GM18499 (cell line): ENCODE results near the gene PRTG.
"Not testable (repeated sequence)": the region's sequence is repeated elsewhere in the genome, so short reads cannot be mapped to it uniquely, and the experiment has no call there.

ENCODE experiments used
- ATAC-seq: cut with Tn5 transposase; IDR thresholded peaks from one replicate; pipeline ENCODE4 v1.9.1; 2021; ENCODE audit warnings: moderate number of reproducible peaks; ENCODE audit not compliant: insufficient read depth, unreplicated experiment

The PRTG gene

GRCh38 chr15:55707518-55707917 is 35.4 kb downstream of the PRTG start:
- ATAC-seq = no peak

GRCh38 chr15:55703873-55704301 is 39.1 kb downstream of the PRTG start:
- ATAC-seq = no peak

DNA sequence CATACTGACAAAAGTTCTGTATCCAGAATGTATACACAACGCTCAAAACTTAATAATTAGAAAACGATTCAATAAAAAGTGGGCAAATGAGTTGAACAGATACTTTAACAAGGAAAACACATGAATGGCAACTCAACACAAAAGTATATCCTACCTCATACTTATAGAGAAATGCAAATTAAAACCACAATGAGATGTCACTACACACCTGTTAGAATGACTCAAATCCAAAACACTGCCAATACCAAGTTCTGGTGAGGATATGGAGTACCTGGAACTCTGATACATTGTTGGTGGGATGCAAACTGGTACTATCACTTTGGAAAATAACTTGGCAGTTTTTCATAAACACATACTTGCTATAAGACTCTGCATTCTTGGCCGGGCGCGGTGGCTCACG is 42.1 kb downstream of the PRTG start:
- no peak for ATAC-seq

DNA sequence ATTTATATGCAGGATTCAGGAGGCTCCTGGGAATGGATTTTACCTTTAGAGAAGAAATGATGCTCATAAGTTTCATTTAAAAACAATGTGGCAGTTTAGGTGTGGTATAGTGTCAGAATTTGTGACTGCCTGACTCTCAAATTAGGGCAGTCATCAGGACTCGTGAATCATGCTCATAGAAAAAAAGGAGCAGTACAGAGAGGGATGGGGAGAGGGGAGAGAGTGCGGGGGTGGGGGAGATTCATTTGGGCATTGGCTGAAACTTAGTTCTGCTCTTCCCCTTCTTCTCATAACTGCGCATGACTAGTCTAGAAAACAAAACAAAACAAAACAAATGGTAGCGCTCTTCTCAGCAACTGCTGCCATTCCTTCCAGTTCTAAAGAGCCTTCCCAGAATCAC is 44.3 kb downstream of the PRTG start:
- ATAC-seq = no peak

DNA sequence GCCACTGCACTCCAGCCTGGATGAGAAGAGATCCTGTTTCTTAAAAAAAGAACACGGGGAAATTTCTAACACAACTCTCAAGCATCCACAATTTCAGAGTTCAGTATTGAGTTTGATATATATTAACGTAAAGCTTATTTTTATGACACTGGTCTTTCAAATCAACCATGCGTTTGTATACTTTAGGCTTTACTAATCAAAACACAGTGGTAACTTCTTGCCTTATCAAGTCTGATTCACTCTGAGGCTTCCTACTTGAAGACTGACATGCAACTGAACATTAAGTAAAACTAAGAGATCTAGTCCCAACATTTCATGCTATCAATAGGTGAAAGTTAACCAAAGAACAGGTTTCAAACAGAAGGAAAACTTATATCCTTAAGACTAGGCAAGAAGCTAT is 46.7 kb downstream of the PRTG start:
- no peak for ATAC-seq

DNA sequence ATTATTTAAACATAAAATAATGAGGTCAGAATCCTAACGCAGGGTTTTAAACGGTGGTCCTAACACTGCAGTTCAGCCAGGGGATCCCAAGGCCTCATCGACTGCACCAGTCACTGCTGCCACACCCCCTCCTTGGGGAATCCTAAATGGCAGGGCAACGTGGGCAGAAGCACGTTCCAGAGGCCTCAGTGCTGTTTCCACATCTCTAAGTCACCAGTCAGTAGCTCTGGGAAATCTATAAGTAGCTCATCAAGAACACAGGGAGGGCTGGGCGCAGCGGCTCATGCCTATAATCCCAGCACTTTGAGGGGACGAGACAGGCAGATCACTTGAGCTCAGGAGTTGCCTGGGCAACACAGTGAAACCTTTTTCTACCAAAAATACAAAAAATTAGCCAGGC is 47.5 kb downstream of the PRTG start:
- no peak for ATAC-seq

DNA sequence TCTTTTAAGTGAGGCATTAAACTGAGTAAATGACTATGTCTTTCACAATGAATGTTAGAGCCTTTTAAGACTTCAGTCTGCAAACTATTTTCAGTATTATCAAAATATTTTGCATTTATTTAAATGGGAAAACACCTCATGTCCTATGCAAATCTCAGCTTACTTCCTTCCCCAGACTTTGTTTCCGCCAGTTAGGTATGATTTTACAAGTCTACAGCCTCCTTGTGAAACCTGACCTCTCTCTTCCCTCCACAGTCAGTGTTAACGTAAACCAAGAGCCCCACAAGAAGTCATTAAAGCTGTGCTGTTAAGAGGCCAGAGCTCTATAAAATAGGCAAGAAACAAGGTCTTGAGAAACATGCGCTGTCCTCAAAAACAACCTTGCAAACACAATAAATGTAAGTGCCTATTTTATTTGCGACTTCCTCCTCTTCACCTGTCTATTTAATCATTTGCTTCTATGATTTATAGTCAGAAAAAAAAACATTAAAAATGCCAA is 48.3 kb downstream of the PRTG start:
- peak; percentile 93 for ATAC-seq

DNA sequence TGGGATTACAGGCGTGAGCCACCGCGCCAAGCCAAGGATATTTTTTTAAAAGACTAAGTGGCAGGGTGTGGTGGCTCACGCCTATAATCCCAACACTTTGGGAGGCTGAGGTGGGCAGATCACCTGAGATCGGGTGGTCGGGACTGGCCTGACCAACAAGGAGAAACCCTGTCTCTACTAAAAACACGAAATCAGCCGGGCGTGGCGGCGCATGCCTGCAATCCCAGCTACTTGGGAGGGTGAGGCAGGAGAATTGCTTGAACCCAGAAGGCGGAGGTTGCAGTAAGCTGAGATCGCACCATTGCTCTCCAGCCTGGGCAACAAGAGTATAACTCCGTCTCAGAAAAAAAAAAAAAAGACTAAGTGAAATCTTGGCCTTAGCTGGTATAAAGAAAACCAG is 49.8 kb downstream of the PRTG start:
- ATAC-seq = not testable (repeated sequence)

DNA sequence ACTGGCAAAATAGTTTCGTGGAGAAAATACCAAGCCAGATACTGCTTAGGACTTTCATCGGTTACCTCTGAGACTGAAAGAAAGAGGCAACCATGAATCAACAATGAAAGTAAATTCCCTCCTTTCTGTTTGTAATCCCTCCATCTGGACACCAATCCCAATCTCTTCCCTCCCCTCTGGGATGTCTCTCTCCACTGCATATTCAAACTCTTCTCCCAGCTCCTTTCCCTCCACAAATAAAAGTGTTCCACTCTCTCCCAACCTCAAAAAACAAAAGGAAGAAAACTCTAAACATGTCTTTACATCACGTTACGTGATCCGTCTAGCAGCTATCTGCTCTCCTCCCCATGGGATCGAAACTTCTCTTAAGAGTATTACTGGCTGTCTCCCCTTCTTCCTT is 55.2 kb downstream of the PRTG start:
- ATAC-seq = no peak

DNA sequence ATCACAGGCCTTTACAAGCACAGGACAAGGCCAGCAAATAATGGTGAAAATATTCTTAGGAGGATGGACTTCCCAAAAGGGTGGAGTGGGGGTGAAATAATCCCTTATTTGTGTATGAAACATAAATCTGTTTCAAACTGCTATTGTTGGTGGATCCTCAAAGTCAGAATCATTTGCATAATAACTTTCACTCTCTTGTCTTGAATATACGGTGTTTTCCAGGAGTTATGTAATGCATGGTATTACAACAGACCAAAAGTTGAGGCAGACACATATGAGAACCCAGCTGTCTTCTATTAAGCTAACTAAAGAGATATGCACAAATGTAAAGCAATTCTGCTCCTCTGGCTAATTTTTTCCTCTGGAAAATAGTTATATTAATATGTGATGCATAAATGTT is 57.7 kb downstream of the PRTG start:
- ATAC-seq = peak; percentile 92

GRCh38 chr15:55683376-55683775 is 59.6 kb downstream of the PRTG start:
- ATAC-seq = no peak

GRCh38 chr15:55681631-55682030 is 61.3 kb downstream of the PRTG start:
- no peak for ATAC-seq

GRCh38 chr15:55676507-55676906 is 66.4 kb downstream of the PRTG start:
- no peak for ATAC-seq

DNA sequence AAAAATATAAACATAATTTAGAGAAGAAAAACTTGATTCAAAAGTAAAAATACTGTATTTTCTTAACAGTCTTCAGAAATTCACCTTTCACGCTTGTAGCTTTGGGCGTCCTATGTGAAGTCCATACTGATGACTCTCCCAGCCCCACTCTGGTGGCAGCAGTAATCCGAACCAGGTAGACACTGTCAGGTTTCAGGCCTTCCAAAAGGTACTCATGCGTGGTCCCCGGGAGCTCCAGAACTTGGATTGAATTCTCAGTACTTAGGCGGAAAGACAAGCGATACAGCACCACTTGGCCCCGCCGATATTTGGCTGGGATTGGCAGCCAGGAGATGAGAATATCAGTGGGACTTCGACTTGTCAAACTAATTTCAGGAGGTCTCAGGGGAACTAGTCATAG is 69.7 kb downstream of the PRTG start:
- ATAC-seq = no peak

DNA sequence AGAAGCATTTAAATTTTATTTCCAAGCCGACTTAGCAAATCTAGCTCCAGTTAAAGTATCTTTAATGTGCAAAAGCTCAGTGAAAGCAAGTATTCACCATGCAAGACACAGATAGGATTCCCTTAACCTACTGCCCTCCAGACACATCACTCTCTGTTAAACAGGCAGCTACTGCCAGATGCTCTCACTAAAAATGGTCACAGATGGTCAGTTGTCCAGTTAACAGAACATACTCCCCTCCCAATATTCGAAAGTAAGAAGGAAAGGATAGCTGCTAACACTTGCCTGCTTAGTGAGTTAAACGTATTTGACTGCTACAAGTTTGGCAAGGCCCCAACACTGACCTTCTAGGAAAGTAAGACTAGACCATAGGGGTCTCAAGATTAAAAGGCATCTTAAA is 73.7 kb downstream of the PRTG start:
- no peak for ATAC-seq

DNA sequence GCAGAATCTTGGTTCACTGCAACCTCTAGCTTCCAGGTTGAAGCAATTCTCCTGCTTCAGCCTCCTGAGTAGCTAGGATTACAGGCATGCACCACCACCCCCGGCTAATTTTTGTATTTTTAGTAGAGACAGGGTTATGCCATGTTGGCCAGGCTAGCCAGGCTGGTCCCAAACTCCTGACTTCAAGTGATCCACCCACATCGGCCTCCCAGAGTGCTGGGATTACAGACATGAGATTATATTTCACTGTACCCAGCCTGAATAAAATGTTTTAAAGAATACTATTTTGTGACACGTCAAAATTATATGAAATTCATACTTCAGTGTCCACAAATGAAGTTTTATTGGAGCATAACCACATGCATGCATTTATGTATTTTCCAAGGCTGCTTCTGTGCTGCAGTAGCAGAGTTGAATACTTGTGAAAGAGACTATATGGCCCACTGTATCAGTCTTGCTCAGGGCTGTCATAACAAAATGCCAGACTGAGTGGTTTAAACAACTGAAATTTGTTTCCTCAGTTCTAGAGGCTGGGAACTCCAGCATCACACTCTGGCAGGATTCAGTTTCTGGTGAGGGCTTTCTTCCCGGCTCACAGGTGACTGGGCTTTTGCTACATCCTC is 77.2 kb downstream of the PRTG start:
- no peak for ATAC-seq

DNA sequence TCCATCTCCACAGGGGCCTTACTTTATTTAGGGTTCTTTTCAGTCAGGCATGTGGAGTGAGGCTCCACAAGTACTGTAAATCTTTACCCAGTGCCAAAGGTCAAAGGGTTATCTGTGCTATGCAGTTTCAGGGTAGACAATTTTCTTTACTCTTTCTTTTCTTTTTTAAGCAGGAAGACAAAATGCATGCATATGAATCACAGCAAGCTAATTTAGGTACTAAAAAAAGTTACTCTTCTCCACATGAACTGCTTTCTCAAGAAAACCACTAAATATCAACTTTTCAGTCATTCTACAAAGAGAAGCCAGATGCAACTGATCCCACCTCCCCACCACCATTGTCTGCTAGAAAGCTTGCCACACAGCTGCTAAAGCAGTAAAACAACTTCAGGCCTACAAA is 81.5 kb downstream of the PRTG start:
- no peak for ATAC-seq

DNA sequence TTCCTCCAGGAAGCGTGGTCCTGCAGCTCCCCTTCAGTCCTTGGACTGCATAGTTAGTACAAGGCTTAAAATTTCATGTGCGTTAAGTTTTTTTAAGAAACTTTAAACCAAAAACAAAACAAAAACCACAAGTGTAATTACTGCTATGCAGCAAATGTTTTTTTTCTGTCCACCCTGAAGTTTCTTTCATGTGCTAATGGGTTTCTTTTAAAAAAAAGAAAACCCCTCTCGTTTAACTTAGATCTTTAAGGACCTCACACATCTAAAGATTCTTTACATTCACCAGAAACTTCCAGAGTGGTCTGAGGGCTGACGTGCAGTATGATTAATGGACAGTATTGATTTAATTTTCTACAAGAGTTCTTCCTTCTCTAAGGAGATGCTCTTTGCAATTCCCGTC is 82.8 kb downstream of the PRTG start:
- no peak for ATAC-seq

- no peak for ATAC-seq
Observed at GRCh38 chr15:55659481-55659880, 83.5 kb downstream of the PRTG start.

- ATAC-seq = no peak
Observed at GRCh38 chr15:55658886-55659285, 84.1 kb downstream of the PRTG start.

DNA sequence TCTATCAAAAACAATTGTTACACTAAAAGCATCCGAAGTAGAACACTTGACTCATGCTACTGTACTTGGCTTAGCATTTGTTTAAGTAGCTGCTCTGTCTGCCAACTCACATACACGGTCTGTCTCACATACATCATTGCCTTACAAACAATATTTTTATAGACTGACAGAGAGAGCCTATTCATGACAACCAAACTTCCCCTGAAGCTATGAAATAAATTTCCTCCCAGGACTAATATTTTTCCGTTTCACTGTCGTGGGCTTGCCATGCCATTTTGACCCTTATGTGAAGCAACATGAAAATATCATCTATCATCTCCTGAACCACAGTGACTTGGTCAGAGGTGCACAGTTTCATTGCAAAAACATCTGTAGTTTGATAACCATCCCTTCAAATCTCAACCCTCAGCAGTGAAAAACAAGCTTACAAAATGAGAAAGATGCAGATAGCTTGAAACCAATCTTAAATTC is 88.4 kb downstream of the PRTG start:
- no peak for ATAC-seq

- ATAC-seq = no peak
Observed at GRCh38 chr15:55652909-55653495, 90.0 kb downstream of the PRTG start.
